HG03064 (cell line): ENCODE measurements around the gene MORF4L1.
A peak's percentile ranks its signal among the peaks of the same experiment; 100 is the strongest.
"Not testable (repeated sequence)": the region's sequence is repeated elsewhere in the genome, so short reads cannot be mapped to it uniquely, and the experiment has no call there.

Experiments
- ATAC-seq: cut with Tn5 transposase; IDR thresholded peaks from one replicate; pipeline ENCODE4 v1.9.1; 2021; ENCODE audit warnings: low read depth; ENCODE audit not compliant: unreplicated experiment

The MORF4L1 gene

GRCh38 chr15:78855746-78856145 lies 16.9 kb upstream of the MORF4L1 start:
- ATAC-seq: no peak

DNA sequence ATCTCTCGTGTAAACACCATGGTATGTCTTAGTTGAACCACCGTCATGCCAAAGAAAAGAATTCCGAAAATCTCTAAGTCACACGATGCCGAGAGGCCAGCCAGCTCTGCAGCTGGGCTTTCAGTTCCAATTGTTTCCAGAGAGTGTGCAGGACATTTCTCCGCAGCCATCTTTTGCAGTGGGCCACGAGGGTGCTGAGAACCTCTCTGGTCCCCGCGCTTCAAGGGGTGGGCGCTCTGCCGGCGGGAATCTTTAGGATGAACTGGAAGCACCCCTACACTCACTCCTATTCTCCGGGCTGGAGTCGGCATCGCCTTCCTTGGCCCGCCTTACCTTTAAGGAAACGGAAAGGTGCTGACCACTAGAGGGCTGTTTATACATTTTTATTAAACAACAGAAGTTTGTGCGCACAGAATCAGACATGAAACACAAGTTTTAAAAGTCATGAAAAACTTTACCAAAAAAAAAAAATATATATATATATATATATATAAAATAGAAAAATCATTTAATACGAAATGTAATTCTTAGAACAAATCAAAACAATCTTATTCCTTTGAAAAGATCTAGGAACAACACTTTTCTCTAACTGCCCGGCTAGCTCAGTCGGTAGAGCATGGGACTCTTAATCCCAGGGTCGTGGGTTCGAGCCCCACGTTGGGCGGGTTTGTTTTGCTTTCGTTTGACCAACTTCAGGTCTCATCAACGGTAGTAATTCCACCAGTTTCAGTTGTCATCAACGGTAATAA lies 12.5 kb upstream of the MORF4L1 start:
- ATAC-seq: peak; percentile 64

DNA sequence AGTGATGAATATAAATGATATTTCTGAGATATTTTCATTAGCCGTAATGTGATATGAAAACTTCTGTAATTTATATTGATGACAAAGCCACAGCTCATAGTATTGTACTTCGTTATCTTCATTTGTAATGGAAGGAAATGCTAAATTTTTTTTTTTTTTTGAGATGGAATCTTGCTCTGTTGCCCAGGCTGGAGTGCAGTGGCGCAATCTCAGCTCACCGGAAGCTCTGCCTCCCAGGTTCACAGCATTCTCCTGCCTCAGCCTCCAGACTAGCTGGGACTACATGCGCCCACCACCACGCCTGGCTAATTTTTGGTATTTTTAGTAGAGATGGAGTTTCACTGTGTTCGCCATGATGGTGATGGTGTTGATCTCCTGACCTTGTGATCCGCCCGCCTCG lies 7.1 kb upstream of the MORF4L1 start:
- not testable (repeated sequence) for ATAC-seq

GRCh38 chr15:78866031-78866430 lies 6.7 kb upstream of the MORF4L1 start:
- not testable (repeated sequence) for ATAC-seq

DNA sequence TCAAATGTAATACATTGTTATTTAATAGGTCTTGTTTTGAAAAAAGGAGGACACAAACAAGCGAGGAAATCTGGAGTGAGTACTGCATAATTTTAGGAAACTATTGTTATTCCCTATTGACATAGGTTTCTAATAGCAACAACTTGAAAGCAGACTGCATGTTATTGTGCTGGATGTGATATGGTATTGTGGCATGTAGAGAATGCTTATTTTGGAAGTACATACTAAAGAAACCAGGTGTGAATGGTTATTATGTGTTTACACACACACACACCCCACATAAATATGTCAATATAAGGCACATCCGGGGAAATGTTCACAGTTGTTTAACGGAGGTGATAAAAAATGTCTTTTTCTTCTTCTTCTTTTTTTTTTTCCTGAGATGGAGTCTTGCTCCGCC lies 5.9 kb upstream of the MORF4L1 start:
- no peak for ATAC-seq

- ATAC-seq: no peak
Measured at GRCh38 chr15:78868366-78868765, 4.3 kb upstream of the MORF4L1 start.

- ATAC-seq: not testable (repeated sequence)
Measured at GRCh38 chr15:78871483-78872127, 1.1 kb upstream of the MORF4L1 start.

GRCh38 chr15:78872972-78873792 lies 492 bp downstream of the MORF4L1 start:
- ATAC-seq: peak; percentile 41

GRCh38 chr15:78873793-78874765 lies 1.4 kb downstream of the MORF4L1 start:
- no peak for ATAC-seq

DNA sequence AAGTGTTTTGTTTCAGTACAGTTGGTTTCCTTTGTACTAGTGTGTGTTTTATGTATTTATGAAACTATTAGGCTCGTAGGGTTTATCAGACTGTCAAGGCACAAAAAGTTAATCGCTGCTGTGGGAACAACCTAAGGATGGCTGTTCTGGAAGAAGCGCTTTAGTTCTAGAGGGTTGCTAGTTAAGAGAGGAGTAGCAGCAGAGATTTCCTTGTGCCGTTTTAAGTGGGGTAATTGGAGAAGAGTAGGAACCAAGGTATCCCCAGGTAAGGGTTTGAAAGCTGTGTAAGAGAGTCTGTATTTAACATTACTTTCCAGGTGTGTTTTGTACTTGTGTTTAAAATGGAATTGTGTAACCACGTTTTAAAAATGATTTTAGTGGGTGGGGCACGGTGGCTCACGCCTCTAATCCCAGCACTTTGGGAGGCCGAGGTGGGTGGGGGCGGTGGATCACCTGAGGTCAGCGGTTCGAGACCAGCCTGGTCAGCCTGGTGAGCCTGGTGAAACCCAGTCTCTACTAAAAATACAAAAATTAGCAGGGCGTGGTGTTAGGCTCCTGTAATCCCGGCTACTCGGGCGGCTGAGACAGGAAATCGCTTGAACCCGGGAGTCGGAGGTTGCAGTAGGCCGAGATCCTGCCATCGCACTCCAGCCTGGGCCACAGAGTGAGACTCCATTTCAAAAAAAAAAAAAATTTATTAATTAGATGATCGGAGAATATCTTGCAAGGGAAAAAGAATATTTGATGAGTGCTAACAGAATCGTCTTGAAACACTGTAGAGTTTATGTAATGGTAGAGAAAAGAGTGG lies 2.6 kb downstream of the MORF4L1 start:
- ATAC-seq: no peak

- not testable (repeated sequence) for ATAC-seq
Measured at GRCh38 chr15:78876954-78877353, 4.3 kb downstream of the MORF4L1 start.

GRCh38 chr15:78878356-78878755 lies 5.7 kb downstream of the MORF4L1 start:
- no peak for ATAC-seq

- no peak for ATAC-seq
Measured at GRCh38 chr15:78879517-78880241, 7.0 kb downstream of the MORF4L1 start.

- ATAC-seq: no peak
Measured at GRCh38 chr15:78880242-78880533, 7.5 kb downstream of the MORF4L1 start.

DNA sequence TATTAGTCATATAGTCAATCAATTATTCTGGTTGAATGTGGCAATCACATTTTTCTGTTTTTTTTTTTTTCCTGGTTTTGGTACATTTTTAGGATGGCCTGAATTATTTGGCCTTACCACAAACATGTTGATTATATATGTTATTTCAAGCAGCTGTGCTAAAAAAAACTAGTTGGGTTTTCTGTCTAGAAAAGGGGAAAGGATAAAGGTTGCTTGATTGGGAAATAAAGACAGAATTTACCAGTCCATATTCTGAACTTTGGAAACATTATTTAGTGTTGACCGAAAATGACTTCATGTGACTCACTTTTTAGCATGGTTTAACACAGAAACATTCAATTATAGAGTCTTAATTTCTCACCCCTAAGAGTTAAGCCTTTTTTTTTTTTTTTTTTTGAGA lies 8.1 kb downstream of the MORF4L1 start:
- no peak for ATAC-seq

GRCh38 chr15:78881681-78882080 lies 9.0 kb downstream of the MORF4L1 start:
- no peak for ATAC-seq

GRCh38 chr15:78889000-78889399 lies 16.3 kb downstream of the MORF4L1 start:
- ATAC-seq: no peak

- no peak for ATAC-seq
Measured at GRCh38 chr15:78893538-78893937, 20.8 kb downstream of the MORF4L1 start.

GRCh38 chr15:78895471-78895870 lies 22.8 kb downstream of the MORF4L1 start:
- ATAC-seq: no peak
